ENCODE measurements around the gene TMEM175. TPM values are rescaled to one million over a fixed set of nuclear protein-coding genes. Genes with fewer than 3 reads are reported as not detected.

TMEM175 gene
- total RNA-seq, 1 donor from 2014 or later, result 30.6 TPM

- H3K27ac Mint-ChIP-seq, result no peak overlapping the region
- H3K4me3 Mint-ChIP-seq (ENCODE audit: low read depth), result no peak overlapping the region
- peaks cover 3% of the 10 kb centered on the region for H3K36me3 Mint-ChIP-seq (ENCODE audit: insufficient read depth)
- TF ChIP-seq CTCF (IDR thresholded peaks at IDR 0.05; ENCODE audit: unreplicated experiment), result no peak
- H3K9me3 Mint-ChIP-seq (ENCODE audit: low read depth), result no peaks in the 10 kb centered on the region
- no peak for DNase-seq (ENCODE audit: low spot score, unreplicated experiment)
- no peaks in the 10 kb centered on the region for H3K4me1 Mint-ChIP-seq (ENCODE audit: low read depth)
- H3K27me3 Mint-ChIP-seq, result no peaks in the 10 kb centered on the region
Measured at GRCh38 chr4:961351-962230, 29.3 kb downstream of the TMEM175 start.

- H3K27me3 Mint-ChIP-seq, result no peaks in the 10 kb centered on the region
Measured at GRCh38 chr4:962231-963208, 30.3 kb downstream of the TMEM175 start.

GRCh38 chr4:963276-964225 is 31.3 kb downstream of the TMEM175 start:
- Mint-ChIP-seq H3K4me3 (ENCODE audit: low read depth) (no peak overlapping the region), H3K9me3 (ENCODE audit: low read depth) (no peaks in the 10 kb centered on the region), H3K36me3 (ENCODE audit: insufficient read depth) (peaks cover 1% of the 10 kb centered on the region), H3K27ac (no peak overlapping the region), H3K4me1 (ENCODE audit: low read depth) (no peaks in the 10 kb centered on the region), H3K27me3 (no peaks in the 10 kb centered on the region)
- no peak for DNase-seq (ENCODE audit: low spot score, unreplicated experiment)
- no peak for TF ChIP-seq CTCF (IDR thresholded peaks at IDR 0.05; ENCODE audit: unreplicated experiment)

More at GRCh38 chr4:962231-963208, 30.3 kb downstream of the TMEM175 start:
- no peak for DNase-seq (ENCODE audit: low spot score, unreplicated experiment)
- Mint-ChIP-seq H3K4me3 (ENCODE audit: low read depth) (no peak overlapping the region), H3K36me3 (ENCODE audit: insufficient read depth) (peaks cover 3% of the 10 kb centered on the region), H3K9me3 (ENCODE audit: low read depth) (no peaks in the 10 kb centered on the region), H3K4me1 (ENCODE audit: low read depth) (no peaks in the 10 kb centered on the region), H3K27ac (no peak overlapping the region)
- TF ChIP-seq CTCF (IDR thresholded peaks at IDR 0.05; ENCODE audit: unreplicated experiment), result no peak

GRCh38 chr4:964346-965025 is 32.2 kb downstream of the TMEM175 start:
- TF ChIP-seq CTCF (IDR thresholded peaks at IDR 0.05; ENCODE audit: unreplicated experiment), result no peak
- no peaks in the 10 kb centered on the region for H3K27me3 Mint-ChIP-seq
- H3K9me3 Mint-ChIP-seq (ENCODE audit: low read depth), result no peaks in the 10 kb centered on the region
- no peak for DNase-seq (ENCODE audit: low spot score, unreplicated experiment)
- H3K36me3 Mint-ChIP-seq (ENCODE audit: insufficient read depth), result peaks cover 1% of the 10 kb centered on the region
- no peaks in the 10 kb centered on the region for H3K4me1 Mint-ChIP-seq (ENCODE audit: low read depth)
- no peak overlapping the region for H3K4me3 Mint-ChIP-seq (ENCODE audit: low read depth)
- no peak overlapping the region for H3K27ac Mint-ChIP-seq

Measured in progenitor cell of endocrine pancreas (in vitro differentiated cells).